ENCODE measurements around the gene ARL17B.
"Not testable (repeated sequence)": the region's sequence is repeated elsewhere in the genome, so short reads cannot be mapped to it uniquely, and the experiment has no call there.

The ARL17B gene

GRCh38 chr17:46361755-46362154 is at the start of gene ARL17B:
Gene ARL17B (minus strand): TSS chr17:46361766. CDS start chr17:46358397, 3,369 bp downstream.
- not testable (repeated sequence) for DNase-seq

GRCh38 chr17:46409864-46410263 is 48.3 kb upstream of the ARL17B start:
- DNase-seq: not testable (repeated sequence)

- DNase-seq: not testable (repeated sequence)
Measured at GRCh38 chr17:46407155-46407554, 45.6 kb upstream of the ARL17B start.

GRCh38 chr17:46401033-46401787 is 39.6 kb upstream of the ARL17B start:
- not testable (repeated sequence) for DNase-seq

GRCh38 chr17:46400543-46400942 is 39.0 kb upstream of the ARL17B start:
- not testable (repeated sequence) for DNase-seq

GRCh38 chr17:46399993-46400392 is 38.4 kb upstream of the ARL17B start:
- DNase-seq: not testable (repeated sequence)

- DNase-seq: not testable (repeated sequence)
Measured at GRCh38 chr17:46396292-46396691, 34.7 kb upstream of the ARL17B start.

- DNase-seq: not testable (repeated sequence)
Measured at GRCh38 chr17:46393702-46394101, 32.1 kb upstream of the ARL17B start.

- DNase-seq: not testable (repeated sequence)
Measured at GRCh38 chr17:46385491-46385890, 23.9 kb upstream of the ARL17B start.

- DNase-seq: not testable (repeated sequence)
Measured at GRCh38 chr17:46383118-46383517, 21.6 kb upstream of the ARL17B start.

- not testable (repeated sequence) for DNase-seq
Measured at GRCh38 chr17:46373418-46373817, 11.9 kb upstream of the ARL17B start.

GRCh38 chr17:46372236-46373229 is 11.0 kb upstream of the ARL17B start:
- DNase-seq: not testable (repeated sequence)

- DNase-seq: not testable (repeated sequence)
Measured at GRCh38 chr17:46367520-46367919, 6.0 kb upstream of the ARL17B start.

GRCh38 chr17:46361145-46361735 is 326 bp downstream of the ARL17B start:
- not testable (repeated sequence) for DNase-seq

- DNase-seq: not testable (repeated sequence)
Measured at GRCh38 chr17:46353856-46354255, 7.7 kb downstream of the ARL17B start.

GRCh38 chr17:46349060-46349459 is 12.5 kb downstream of the ARL17B start:
- DNase-seq: not testable (repeated sequence)

- not testable (repeated sequence) for DNase-seq
Measured at GRCh38 chr17:46348345-46348744, 13.2 kb downstream of the ARL17B start.

GRCh38 chr17:46342131-46342530 is 19.4 kb downstream of the ARL17B start:
- not testable (repeated sequence) for DNase-seq

- not testable (repeated sequence) for DNase-seq
Measured at GRCh38 chr17:46341220-46341619, 20.3 kb downstream of the ARL17B start.

GRCh38 chr17:46294831-46295230 is 66.7 kb downstream of the ARL17B start, which contains the start of gene LRRC37A:
Gene LRRC37A (plus strand): TSS chr17:46295131. CDS start chr17:46295134, 3 bp downstream.
- not testable (repeated sequence) for DNase-seq

- DNase-seq: not testable (repeated sequence)
Measured at GRCh38 chr17:46291618-46292017, 69.9 kb downstream of the ARL17B start.

GRCh38 chr17:46290906-46291546 is 70.5 kb downstream of the ARL17B start:
- DNase-seq: not testable (repeated sequence)
